Loucy (cell line): ENCODE data around the gene TGFBI.

Experiments
- H2AFZ ChIP-seq: fragments of 200-600 bp; sonication (generic); 2 replicates; pipeline ENCODE4 v1.6.0; 2016; ENCODE audit warnings: antibody characterized with exemption, mild to moderate bottlenecking, low read length, moderate library complexity
- H3F3A ChIP-seq: fragments of 200-600 bp; 2 replicates; pipeline ENCODE4 v1.6.0; 2016; ENCODE audit warnings: antibody characterized with exemption, low read depth, mild to moderate bottlenecking
- H3K27me3 ChIP-seq: fragments of 200-600 bp; sonication (generic); 2 replicates; pipeline ENCODE4 v1.6.1; 2014; ENCODE audit warnings: low read length, mild to moderate bottlenecking; ENCODE audit not compliant: insufficient read depth, poor library complexity, severe bottlenecking
- H3K36me3 ChIP-seq: fragments of 200-600 bp; sonication (generic); 2 replicates; pipeline ENCODE4 v1.6.1; 2016; ENCODE audit warnings: low read length; ENCODE audit not compliant: insufficient read depth
- H3K4me1 ChIP-seq: fragments of 200-600 bp; sonication (generic); 2 replicates; pipeline ENCODE4 v1.5.1; 2014; ENCODE audit warnings: low read length, mild to moderate bottlenecking; ENCODE audit not compliant: insufficient read depth, poor library complexity, severe bottlenecking
- H3K4me2 ChIP-seq: fragments of 200-600 bp; sonication (generic); 2 replicates; pipeline ENCODE4 v1.6.0; 2014; ENCODE audit warnings: antibody characterized with exemption, low read length, low read depth, mild to moderate bottlenecking; ENCODE audit not compliant: poor library complexity, severe bottlenecking
- H3K4me3 ChIP-seq: fragments of 200-600 bp; sonication (generic); 2 replicates; pipeline ENCODE4 v1.5.1; 2014; ENCODE audit warnings: low read length, mild to moderate bottlenecking, mixed read lengths; ENCODE audit not compliant: poor library complexity, severe bottlenecking
- H3K79me2 ChIP-seq: fragments of 200-600 bp; sonication (generic); 2 replicates; pipeline ENCODE4 v1.6.1; 2014; ENCODE audit warnings: low read length; ENCODE audit not compliant: insufficient read depth
- H3K9ac ChIP-seq: fragments of 200-600 bp; sonication (generic); 2 replicates; pipeline ENCODE4 v1.6.0; 2014; ENCODE audit warnings: mild to moderate bottlenecking, low read depth, low read length, moderate library complexity; ENCODE audit not compliant: poor library complexity, severe bottlenecking
- H3K9me2 ChIP-seq: fragments of 200-600 bp; sonication (generic); replicated peaks from 2 replicates; pipeline ENCODE4 v1.6.1; 2016; ENCODE audit warnings: low read depth, low read length, mixed read lengths
- H3K9me3 ChIP-seq: fragments of 200-600 bp; sonication (generic); 2 replicates; pipeline ENCODE4 v1.6.1; 2014; ENCODE audit warnings: mild to moderate bottlenecking, antibody characterized with exemption, low read length, low read depth; ENCODE audit not compliant: insufficient read depth
- H4K20me1 ChIP-seq: fragments of 200-600 bp; sonication (generic); 2 replicates; pipeline ENCODE4 v1.6.0; 2014; ENCODE audit warnings: antibody characterized with exemption, low read length, mild to moderate bottlenecking; ENCODE audit not compliant: insufficient read depth, poor library complexity, severe bottlenecking
- EZH2phosphoT487 ChIP-seq: fragments of 200-600 bp; IDR thresholded peaks from 2 replicates; pipeline ENCODE4 v1.6.1; 2018; ENCODE audit warnings: antibody characterized with exemption, mild to moderate bottlenecking, moderate library complexity, borderline replicate concordance
- TF ChIP-seq, protein P1 (sequence below): fragments of 200-600 bp; sonication (generic); conservative IDR thresholded peaks from 2 replicates; pipeline ENCODE4 v1.5.1; 2014; ENCODE audit warnings: mild to moderate bottlenecking, antibody characterized with exemption, low read length

TGFBI gene

DNA sequence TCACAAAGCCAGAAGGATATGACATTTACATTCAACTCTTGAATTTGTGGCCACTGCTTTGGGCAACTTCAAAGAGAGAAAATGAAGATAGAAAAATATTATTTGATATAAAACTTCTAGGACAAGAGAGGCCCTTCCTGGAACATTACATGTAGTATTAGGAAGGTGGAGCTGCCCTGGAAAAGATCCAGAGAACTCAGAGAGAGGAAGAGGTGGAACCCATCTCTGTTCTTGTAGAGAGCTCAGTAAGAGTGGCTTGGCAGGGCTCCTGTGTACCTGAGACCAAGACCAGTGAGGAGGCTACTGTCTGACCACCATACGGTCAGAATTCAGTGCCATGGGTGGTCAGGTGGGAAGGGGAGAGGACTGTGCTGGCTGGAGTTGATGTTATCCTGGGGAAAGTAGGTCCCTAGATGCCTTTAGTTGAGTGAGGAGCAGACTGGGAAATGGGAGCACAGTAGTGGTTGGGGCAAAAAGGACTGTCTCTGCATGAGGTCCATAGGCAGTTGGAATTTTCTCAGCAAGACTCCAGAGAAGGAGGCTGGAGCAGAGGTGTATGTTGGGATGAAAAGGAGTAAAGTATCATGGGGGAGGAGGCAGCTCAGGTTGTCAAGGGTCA, 7.6 kb downstream of the TGFBI start:
- Histone ChIP-seq H3F3A (peaks cover 5% of the 10 kb centered on the region; the same call in 1 of the 2 replicates), H3K4me2 (peak overlapping the region; percentile 70), H3K4me3 (peak overlapping the region; percentile 48)

DNA sequence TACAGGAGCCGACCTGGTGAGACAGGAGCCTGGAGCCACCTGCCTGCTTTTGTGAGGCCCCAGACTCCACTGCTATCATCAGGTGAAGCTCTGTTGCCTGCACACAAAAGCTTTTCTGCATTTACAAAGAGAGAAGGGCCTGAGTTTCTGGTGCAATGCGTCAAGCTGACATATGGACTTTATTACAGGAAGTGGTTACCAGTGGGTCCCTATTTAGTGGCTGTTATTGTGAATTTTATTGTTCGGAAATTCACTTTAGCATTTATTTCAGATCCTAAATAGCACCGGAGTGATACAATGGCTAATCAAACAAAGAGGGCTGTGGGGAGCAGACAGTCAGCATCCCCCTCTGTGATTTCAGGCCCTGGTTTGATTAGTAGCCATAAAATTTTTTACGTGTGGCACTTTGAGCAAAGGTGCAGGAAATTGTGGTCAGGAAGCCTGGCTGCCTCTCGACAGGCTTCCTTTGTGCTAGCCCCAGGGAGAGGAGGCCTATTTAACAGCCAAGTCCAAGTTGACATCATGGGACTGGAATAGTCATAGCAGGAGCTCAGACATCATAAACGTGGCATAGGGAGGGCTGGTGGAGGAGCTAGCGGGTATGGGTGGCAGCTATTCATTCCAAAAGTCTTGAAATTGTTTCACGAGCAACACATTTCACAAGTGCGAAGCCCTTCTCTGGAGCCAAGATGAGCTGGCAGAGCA, 8.4 kb downstream of the TGFBI start:
- peak overlapping the region; percentile 48 for H3K4me3 ChIP-seq
- H3K4me1 ChIP-seq = peaks cover 66% of the 10 kb centered on the region
- no peaks in the 10 kb centered on the region for H3K9me2 ChIP-seq
- H3K79me2 ChIP-seq = no peaks in the 10 kb centered on the region
- peak overlapping the region; percentile 70 for H3K4me2 ChIP-seq
- peak; percentile 83 for TF ChIP-seq EZH2phosphoT487
- TF ChIP-seq, protein P1, sequence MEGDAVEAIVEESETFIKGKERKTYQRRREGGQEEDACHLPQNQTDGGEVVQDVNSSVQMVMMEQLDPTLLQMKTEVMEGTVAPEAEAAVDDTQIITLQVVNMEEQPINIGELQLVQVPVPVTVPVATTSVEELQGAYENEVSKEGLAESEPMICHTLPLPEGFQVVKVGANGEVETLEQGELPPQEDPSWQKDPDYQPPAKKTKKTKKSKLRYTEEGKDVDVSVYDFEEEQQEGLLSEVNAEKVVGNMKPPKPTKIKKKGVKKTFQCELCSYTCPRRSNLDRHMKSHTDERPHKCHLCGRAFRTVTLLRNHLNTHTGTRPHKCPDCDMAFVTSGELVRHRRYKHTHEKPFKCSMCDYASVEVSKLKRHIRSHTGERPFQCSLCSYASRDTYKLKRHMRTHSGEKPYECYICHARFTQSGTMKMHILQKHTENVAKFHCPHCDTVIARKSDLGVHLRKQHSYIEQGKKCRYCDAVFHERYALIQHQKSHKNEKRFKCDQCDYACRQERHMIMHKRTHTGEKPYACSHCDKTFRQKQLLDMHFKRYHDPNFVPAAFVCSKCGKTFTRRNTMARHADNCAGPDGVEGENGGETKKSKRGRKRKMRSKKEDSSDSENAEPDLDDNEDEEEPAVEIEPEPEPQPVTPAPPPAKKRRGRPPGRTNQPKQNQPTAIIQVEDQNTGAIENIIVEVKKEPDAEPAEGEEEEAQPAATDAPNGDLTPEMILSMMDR = no peak
- no peak overlapping the region for H2AFZ ChIP-seq
- peak overlapping the region; percentile 56 for H3K9ac ChIP-seq
- peaks cover 4% of the 10 kb centered on the region; the same call in 1 of the 2 replicates for H3K9me3 ChIP-seq
- H3K27me3 ChIP-seq = no peaks in the 10 kb centered on the region
- H3F3A ChIP-seq = peaks cover 5% of the 10 kb centered on the region; the same call in 1 of the 2 replicates
- H4K20me1 ChIP-seq = no peaks in the 10 kb centered on the region
- no peaks in the 10 kb centered on the region for H3K36me3 ChIP-seq

More for the DNA sequence above, 7.6 kb downstream of the TGFBI start:
- Histone ChIP-seq H3K79me2 (no peaks in the 10 kb centered on the region), H3K9me3 (peaks cover 4% of the 10 kb centered on the region; the same call in 1 of the 2 replicates), H3K27me3 (no peaks in the 10 kb centered on the region), H4K20me1 (no peaks in the 10 kb centered on the region), H3K9me2 (no peaks in the 10 kb centered on the region), H3K4me1 (peaks cover 63% of the 10 kb centered on the region), H3K9ac (peak overlapping the region; percentile 55), H3K36me3 (no peaks in the 10 kb centered on the region), H2AFZ (no peak overlapping the region)
- TF ChIP-seq EZH2phosphoT487 = no peak
- TF ChIP-seq, protein P1 = no peak

DNA sequence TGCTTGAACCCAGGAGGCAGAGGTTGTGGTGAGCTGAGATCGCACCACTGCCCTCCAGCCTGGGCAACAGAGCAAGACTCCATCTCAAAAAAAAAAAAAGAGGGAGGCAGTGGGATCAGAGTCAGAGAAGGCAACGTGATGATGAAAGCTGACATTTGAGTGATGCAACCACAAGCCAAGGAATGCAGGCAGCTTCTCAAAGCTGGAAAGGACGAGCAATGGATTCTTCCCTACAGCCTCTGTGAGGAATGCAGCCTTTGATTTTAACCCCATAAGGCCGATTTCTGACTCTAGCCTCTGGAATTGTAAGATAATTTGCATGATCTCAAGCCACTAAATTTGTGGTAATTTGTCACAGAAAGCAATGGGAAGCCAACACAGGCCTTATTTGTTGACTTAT, 9.8 kb downstream of the TGFBI start:
- peaks cover 65% of the 10 kb centered on the region for H3K4me1 ChIP-seq
- H3K9me2 ChIP-seq = no peaks in the 10 kb centered on the region
- TF ChIP-seq, protein P1 = no peak
- TF ChIP-seq EZH2phosphoT487 = no peak
- H3K4me3 ChIP-seq = no peak overlapping the region
- peaks cover 4% of the 10 kb centered on the region; the same call in 1 of the 2 replicates for H3K9me3 ChIP-seq
- H3K36me3 ChIP-seq = no peaks in the 10 kb centered on the region
- no peak overlapping the region for H2AFZ ChIP-seq
- no peaks in the 10 kb centered on the region for H4K20me1 ChIP-seq
- no peak overlapping the region for H3K4me2 ChIP-seq
- H3F3A ChIP-seq = peaks cover 5% of the 10 kb centered on the region; the same call in 1 of the 2 replicates
- no peaks in the 10 kb centered on the region for H3K79me2 ChIP-seq
- no peak overlapping the region for H3K9ac ChIP-seq
- no peaks in the 10 kb centered on the region for H3K27me3 ChIP-seq
